Measurements from ENCODE around the gene PRPF6. TPM values are rescaled to one million over a fixed set of nuclear protein-coding genes. Genes with fewer than 3 reads are reported as not detected.
"Not testable (repeated sequence)": the region's sequence is repeated elsewhere in the genome, so short reads cannot be mapped to it uniquely, and the experiment has no call there.

The PRPF6 gene
- total and polyA plus RNA-seq, 2 experiments from 2014 or later: 47.1 to 54.8 TPM

- Histone ChIP-seq H3K79me2 (ENCODE audit: insufficient read depth) (peaks cover 5% of the 10 kb centered on the region; the same call in 1 of the 2 replicates), H3K9me3 (ENCODE audit: low read depth) (no peaks in the 10 kb centered on the region), H3K9me2 (ENCODE audit: insufficient read depth) (no peaks in the 10 kb centered on the region), H3F3A (ENCODE audit: insufficient read depth) (peaks cover 8% of the 10 kb centered on the region), H3K4me1 (ENCODE audit: insufficient read depth) (peaks cover 2% of the 10 kb centered on the region), H3K9ac (peak overlapping the region; percentile 56; the same call in 1 of the 2 replicates), H2AFZ (peak overlapping the region; percentile 90), H3K27me3 (replicated peaks; ENCODE audit: insufficient read depth) (no peaks in the 10 kb centered on the region), H4K20me1 (ENCODE audit: insufficient read depth) (no peaks in the 10 kb centered on the region), H3K4me2 (ENCODE audit: unreplicated experiment) (peak overlapping the region; percentile 82), H3K27ac (0 out of 2 replicates have a peak overlapping the region, but pooled peaks have one; percentile 7), H3K36me3 (ENCODE audit: low read depth) (no peaks in the 10 kb centered on the region), H3K4me3 (peak overlapping the region; percentile 77)
- WGBS, 2 experiments (ENCODE audit: low coverage in 1 of 2, low lambda C conversion rate in 2 of 2, missing lambda C conversion rate in 2 of 2): 9% methylated on average over 35 to 37 of the region's 37 CpGs
- peak; percentile 93 for DNase-seq
- TF ChIP-seq EZH2phosphoT487 (IDR thresholded peaks at IDR 0.05; ENCODE audit: insufficient read depth, low read depth) (no peak), EZH2 (IDR thresholded peaks at IDR 0.05; ENCODE audit: insufficient read depth, poor library complexity, severe bottlenecking) (no peak)
- in situ Hi-C loops (cut with MboI): no loop called here
Observed at GRCh38 chr20:63973636-63974401, 7.1 kb upstream of the PRPF6 start.

- DNase-seq: no peak
- Histone ChIP-seq H2AFZ (no peak overlapping the region), H3K79me2 (ENCODE audit: insufficient read depth) (no peaks in the 10 kb centered on the region), H3K4me2 (ENCODE audit: unreplicated experiment) (no peak overlapping the region), H3K4me3 (no peak overlapping the region), H3F3A (ENCODE audit: insufficient read depth) (peaks cover 8% of the 10 kb centered on the region), H4K20me1 (ENCODE audit: insufficient read depth) (no peaks in the 10 kb centered on the region), H3K9me3 (ENCODE audit: low read depth) (no peaks in the 10 kb centered on the region), H3K36me3 (ENCODE audit: low read depth) (no peaks in the 10 kb centered on the region), H3K27me3 (replicated peaks; ENCODE audit: insufficient read depth) (no peaks in the 10 kb centered on the region), H3K9ac (no peak overlapping the region), H3K27ac (no peak overlapping the region), H3K9me2 (ENCODE audit: insufficient read depth) (no peaks in the 10 kb centered on the region), H3K4me1 (ENCODE audit: insufficient read depth) (no peaks in the 10 kb centered on the region)
- TF ChIP-seq EZH2 (IDR thresholded peaks at IDR 0.05; ENCODE audit: insufficient read depth, poor library complexity, severe bottlenecking): no peak
- no peak for TF ChIP-seq EZH2phosphoT487 (IDR thresholded peaks at IDR 0.05; ENCODE audit: insufficient read depth, low read depth)
- 41 to 46% methylated on average over 18 to 19 of the region's 19 CpGs for WGBS, 2 experiments (ENCODE audit: low coverage in 1 of 2, low lambda C conversion rate in 2 of 2, missing lambda C conversion rate in 2 of 2)
- in situ Hi-C loops (cut with MboI): no loop called here
Observed at GRCh38 chr20:63974402-63975200, 6.3 kb upstream of the PRPF6 start.

- H3K4me3 ChIP-seq; H3K9ac ChIP-seq; in situ Hi-C loops (cut with MboI); DNase-seq; H3K4me2 ChIP-seq (ENCODE audit: unreplicated experiment); H3K79me2 ChIP-seq (ENCODE audit: insufficient read depth); H3K4me1 ChIP-seq (ENCODE audit: insufficient read depth); H3K27ac ChIP-seq; H3F3A ChIP-seq (ENCODE audit: insufficient read depth); H3K27me3 ChIP-seq (replicated peaks; ENCODE audit: insufficient read depth); H3K9me2 ChIP-seq (ENCODE audit: insufficient read depth); H3K9me3 ChIP-seq (ENCODE audit: low read depth); H3K36me3 ChIP-seq (ENCODE audit: low read depth); H4K20me1 ChIP-seq (ENCODE audit: insufficient read depth); H2AFZ ChIP-seq: not testable (repeated sequence)
- 90 to 92% methylated on average over 7 of the region's 7 CpGs for WGBS, 2 experiments (ENCODE audit: low coverage in 1 of 2, low lambda C conversion rate in 2 of 2, missing lambda C conversion rate in 2 of 2)
Observed at GRCh38 chr20:63976511-63976910, 4.4 kb upstream of the PRPF6 start.

- TF ChIP-seq EZH2 (IDR thresholded peaks at IDR 0.05; ENCODE audit: insufficient read depth, poor library complexity, severe bottlenecking): no peak
- TF ChIP-seq EZH2phosphoT487 (IDR thresholded peaks at IDR 0.05; ENCODE audit: insufficient read depth, low read depth): no peak
- whole genome bisulfite sequencing, 2 experiments (ENCODE audit: low coverage in 1 of 2, low lambda C conversion rate in 2 of 2, missing lambda C conversion rate in 2 of 2): 89% methylated on average over 13 to 18 of the region's 18 CpGs
- no peaks in the 10 kb centered on the region for H4K20me1 ChIP-seq (ENCODE audit: insufficient read depth)
- H3F3A ChIP-seq (ENCODE audit: insufficient read depth): peaks cover 8% of the 10 kb centered on the region
- peaks cover 9% of the 10 kb centered on the region for H3K4me1 ChIP-seq (ENCODE audit: insufficient read depth)
- no peak overlapping the region for H3K9ac ChIP-seq
- no peaks in the 10 kb centered on the region for H3K9me3 ChIP-seq (ENCODE audit: low read depth)
- no peak overlapping the region for H3K4me3 ChIP-seq
- H3K79me2 ChIP-seq (ENCODE audit: insufficient read depth): peaks cover 10% of the 10 kb centered on the region
- no peaks in the 10 kb centered on the region for H3K27me3 ChIP-seq (replicated peaks; ENCODE audit: insufficient read depth)
- H3K27ac ChIP-seq: no peak overlapping the region
- H2AFZ ChIP-seq: no peak overlapping the region
- DNase-seq: no peak
- no peaks in the 10 kb centered on the region for H3K9me2 ChIP-seq (ENCODE audit: insufficient read depth)
- no peak overlapping the region for H3K4me2 ChIP-seq (ENCODE audit: unreplicated experiment)
- in situ Hi-C loops (cut with MboI): no loop called here
- H3K36me3 ChIP-seq (ENCODE audit: low read depth): no peaks in the 10 kb centered on the region
Observed at GRCh38 chr20:63976980-63977738, 3.8 kb upstream of the PRPF6 start.
